AG04450 (cell line): Measurements from ENCODE around the gene SEPHS2. TPM values are rescaled to one million over a fixed set of nuclear protein-coding genes. Genes with fewer than 3 reads are reported as not detected.
A peak's percentile ranks its signal among the peaks of the same experiment; 100 is the strongest.
"Not testable (repeated sequence)": the region's sequence is repeated elsewhere in the genome, so short reads cannot be mapped to it uniquely, and the experiment has no call there.

Experiments
- CTCF ChIA-PET: fragments of 300-600, 350-600 bp; formaldehyde crosslinking; extraction: SDS; loops from one replicate; lab custom pipeline; 2022; ENCODE audit warnings: antibody characterized with exemption, inconsistent platforms; lab: Charles Lee
- POLR2A ChIA-PET: fragments of 350-600 bp; formaldehyde crosslinking; extraction: SDS; loops from one replicate; lab custom pipeline; 2021; ENCODE audit warnings: antibody characterized with exemption, inconsistent platforms; lab: Yijun Ruan, JAX
- DNase-seq: peaks from one replicate; pipeline ENCODE4 v3.0.0-alpha.2; 2011; ENCODE audit warnings: low read depth, low spot score
- H3K27ac ChIP-seq: one replicate; pipeline ENCODE4 v1.5.1; 2012; ENCODE audit warnings: low read depth, low read length, control low read depth
- H3K27me3 ChIP-seq: one replicate; pipeline ENCODE4 v1.6.0; 2012; ENCODE audit warnings: low read length; ENCODE audit not compliant: control insufficient read depth, insufficient read depth
- H3K4me3 ChIP-seq: 2 replicates; pipeline ENCODE4 v1.5.1; 2011; ENCODE audit warnings: mild to moderate bottlenecking, low read depth, low read length, control low read depth
- H3K9me3 ChIP-seq: 2 replicates; pipeline ENCODE4 v1.5.1; 2012; ENCODE audit warnings: low read length; ENCODE audit not compliant: control insufficient read depth, insufficient read depth
- CTCF ChIP-seq: IDR thresholded peaks from 2 replicates; pipeline ENCODE4 v1.5.1; 2011; ENCODE audit warnings: low read depth, low read length, control low read depth, inconsistent platforms
- polyA plus RNA-seq: library from polyadenylated mRNA; depleted of rRNA; stranded (reverse); fragments of >200 nt; gene quantifications from 2 replicates; pipeline ENCODE4 v1.2.3, GENCODE V29; 2011

The SEPHS2 gene
- polyA plus RNA-seq, 1 experiment: 47.1 TPM

GRCh38 chr16:30484887-30485286 lies 39.2 kb upstream of the SEPHS2 start:
- no peak for DNase-seq
- CTCF ChIA-PET: no interaction called here
- Histone ChIP-seq H3K9me3 (no peaks in the 10 kb centered on the region), H3K4me3 (no peak overlapping the region), H3K27ac (no peak overlapping the region), H3K27me3 (peaks cover 18% of the 10 kb centered on the region)
- no peak for TF ChIP-seq CTCF
- POLR2A ChIA-PET: no interaction called here

- peak; percentile 22; the same call in 1 of the 2 replicates for TF ChIP-seq CTCF
- no peak for DNase-seq
- Histone ChIP-seq H3K9me3 (no peaks in the 10 kb centered on the region; the same call in 1 of the 2 replicates), H3K4me3 (no peak overlapping the region), H3K27me3 (peaks cover 26% of the 10 kb centered on the region), H3K27ac (no peak overlapping the region)
- ChIA-PET POLR2A (no interaction called here), CTCF (no interaction called here)
Observed at GRCh38 chr16:30482366-30482765, 36.7 kb upstream of the SEPHS2 start.

- no peak for TF ChIP-seq CTCF
- H3K4me3 ChIP-seq: no peak overlapping the region
- DNase-seq: no peak
- H3K27ac ChIP-seq: no peak overlapping the region
- peaks cover 30% of the 10 kb centered on the region for H3K27me3 ChIP-seq
- ChIA-PET CTCF (no interaction called here), POLR2A (no interaction called here)
- H3K9me3 ChIP-seq: no peaks in the 10 kb centered on the region; the same call in 1 of the 2 replicates
Observed at GRCh38 chr16:30481381-30481780, 35.7 kb upstream of the SEPHS2 start.

- Histone ChIP-seq H3K4me3 (no peak overlapping the region), H3K27ac (no peak overlapping the region), H3K27me3 (peaks cover 47% of the 10 kb centered on the region), H3K9me3 (no peaks in the 10 kb centered on the region; the same call in 1 of the 2 replicates)
- TF ChIP-seq CTCF: no peak
- DNase-seq: no peak
- ChIA-PET POLR2A (no interaction called here), CTCF (no interaction called here)
Observed at GRCh38 chr16:30478766-30479478, 33.2 kb upstream of the SEPHS2 start.

GRCh38 chr16:30477773-30478172 lies 32.1 kb upstream of the SEPHS2 start:
- H3K9me3 ChIP-seq, CTCF ChIA-PET, DNase-seq, H3K27ac ChIP-seq, H3K4me3 ChIP-seq: not testable (repeated sequence)
- H3K27me3 ChIP-seq: peaks cover 53% of the 10 kb centered on the region
- POLR2A ChIA-PET: interaction anchor here (0.7 kb wide), 1 partner anchor 483 kb away, joined by 4 read pairs; no protein-coding TSS in a partner anchor
